NK-92 treated with Interleukin-12 subunit alpha and Interleukin-12 subunit beta, amount 100 ng/mL, for 24 hours (cell line): ENCODE measurements around the gene DHX16.
A peak's percentile ranks its signal among the peaks of the same experiment; 100 is the strongest.

ENCODE experiments used
- DNase-seq: peaks from one replicate; lab custom pipeline; 2025; lab: John Stamatoyannopoulos, UW

The DHX16 gene

GRCh38 chr6:30626484-30627366 is 46.1 kb downstream of the DHX16 start, which contains the start of gene ATAT1:
ATAT1 (plus strand) TSS chr6:30626874.
- DNase-seq: peak; percentile 62

- no peak for DNase-seq
These were observed 47.3 kb downstream of the DHX16 start for GRCh38 chr6:30625511-30625910.

- no peak for DNase-seq
These were observed 53.2 kb downstream of the DHX16 start for GRCh38 chr6:30619561-30619960.

- DNase-seq: peak; percentile 12
These were observed 54.5 kb downstream of the DHX16 start for GRCh38 chr6:30618270-30618797.

GRCh38 chr6:30617565-30618269 is 55.1 kb downstream of the DHX16 start, which contains the start of gene MRPS18B:
MRPS18B (plus strand) TSS chr6:30617840; CDS start chr6:30617866, 26 bp downstream.
- peak; percentile 97 for DNase-seq

GRCh38 chr6:30616811-30617564 is 55.8 kb downstream of the DHX16 start, which contains the start of gene PPP1R10:
PPP1R10 (minus strand) TSS chr6:30617243; CDS start chr6:30609944, 7,299 bp downstream.
- DNase-seq: peak; percentile 99

GRCh38 chr6:30615958-30616810 is 56.6 kb downstream of the DHX16 start:
- DNase-seq: no peak

GRCh38 chr6:30615219-30615957 is 57.4 kb downstream of the DHX16 start:
- peak; percentile 32 for DNase-seq

- DNase-seq: peak; percentile 72
These were observed 58.0 kb downstream of the DHX16 start for GRCh38 chr6:30614843-30615218.

- DNase-seq: no peak
These were observed 58.6 kb downstream of the DHX16 start for GRCh38 chr6:30614044-30614842.

GRCh38 chr6:30613251-30614043 is 59.4 kb downstream of the DHX16 start:
- no peak for DNase-seq

- no peak for DNase-seq
These were observed 60.0 kb downstream of the DHX16 start for GRCh38 chr6:30612687-30613248.

- no peak for DNase-seq
These were observed 60.6 kb downstream of the DHX16 start for GRCh38 chr6:30612213-30612612.

- DNase-seq: no peak
These were observed 61.0 kb downstream of the DHX16 start for GRCh38 chr6:30611856-30612194.

- DNase-seq: no peak
These were observed 61.5 kb downstream of the DHX16 start for GRCh38 chr6:30611150-30611855.

- no peak for DNase-seq
These were observed 62.7 kb downstream of the DHX16 start for GRCh38 chr6:30610065-30610464.

- no peak for DNase-seq
These were observed 68.8 kb downstream of the DHX16 start for GRCh38 chr6:30603961-30604360.
